HG03064 (cell line): ENCODE measurements around the gene ADAM17.
A peak's percentile ranks its signal among the peaks of the same experiment; 100 is the strongest.
"Not testable (repeated sequence)": the region's sequence is repeated elsewhere in the genome, so short reads cannot be mapped to it uniquely, and the experiment has no call there.

Experiments used
- ATAC-seq: cut with Tn5 transposase; IDR thresholded peaks from one replicate; pipeline ENCODE4 v1.9.1; 2021; ENCODE audit warnings: low read depth; ENCODE audit not compliant: unreplicated experiment

Gene ADAM17

GRCh38 chr2:9555297-9556120 lies at the start of gene ADAM17:
TSS of gene ADAM17 (minus strand) at chr2:9555830. CDS start at chr2:9555605, 225 bp downstream.
- peak; percentile 80 for ATAC-seq

- no peak for ATAC-seq
Observed at GRCh38 chr2:9602412-9602811, 46.8 kb upstream of the ADAM17 start.

DNA sequence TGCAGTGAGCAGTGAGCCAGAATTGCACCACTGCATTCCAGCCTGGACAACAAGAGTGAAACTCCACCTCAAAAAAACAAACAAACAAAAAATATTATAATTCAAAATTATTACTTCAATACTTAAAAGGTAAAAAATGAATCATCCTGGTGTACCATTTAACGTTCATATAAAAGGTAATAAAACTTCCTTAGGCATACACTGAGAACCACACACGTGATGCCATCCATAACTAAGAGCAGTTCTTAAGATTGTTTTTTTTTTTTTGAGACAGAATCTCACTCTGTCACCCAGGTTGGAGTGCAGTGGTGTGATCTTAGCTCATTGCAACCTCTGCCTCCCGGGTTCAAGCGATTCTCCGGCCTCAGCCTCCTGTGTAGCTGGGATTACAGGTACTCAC lies 45.8 kb upstream of the ADAM17 start:
- no peak for ATAC-seq

GRCh38 chr2:9599430-9599829 lies 43.8 kb upstream of the ADAM17 start:
- no peak for ATAC-seq

DNA sequence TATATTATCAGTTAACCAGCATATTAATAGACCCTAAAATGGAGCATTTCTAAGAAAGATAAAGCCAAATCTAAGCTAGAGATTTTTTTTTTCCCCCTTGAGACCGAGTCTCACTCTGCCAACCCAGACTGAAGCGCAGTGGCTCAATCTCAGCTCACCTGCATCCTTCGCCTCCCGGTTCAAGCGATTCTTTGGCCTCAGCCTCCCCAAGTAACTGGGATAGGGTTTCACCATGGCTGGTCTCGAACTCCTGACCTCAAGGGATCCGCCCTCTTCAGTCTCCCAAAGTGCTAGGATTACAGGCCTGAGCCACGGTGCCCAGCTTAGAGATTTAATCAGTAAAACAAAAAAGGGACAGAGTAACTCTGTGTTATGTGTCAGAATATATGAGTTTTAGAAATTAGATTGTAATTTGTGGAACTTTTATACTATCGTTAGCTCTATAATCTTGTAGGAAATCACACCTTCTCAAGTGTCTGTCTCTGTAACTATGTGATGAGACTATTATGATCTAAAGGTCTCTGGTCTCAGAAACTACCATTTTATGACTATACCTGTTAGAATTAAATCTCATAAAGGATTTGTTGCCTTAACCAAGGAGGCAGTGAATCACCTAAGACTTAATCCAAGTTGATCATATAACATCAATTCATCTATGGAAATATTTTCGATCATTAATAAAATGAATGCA lies 41.1 kb upstream of the ADAM17 start:
- ATAC-seq = no peak

- ATAC-seq = no peak
Observed at GRCh38 chr2:9595746-9596145, 40.1 kb upstream of the ADAM17 start.

GRCh38 chr2:9595256-9595655 lies 39.6 kb upstream of the ADAM17 start:
- not testable (repeated sequence) for ATAC-seq

DNA sequence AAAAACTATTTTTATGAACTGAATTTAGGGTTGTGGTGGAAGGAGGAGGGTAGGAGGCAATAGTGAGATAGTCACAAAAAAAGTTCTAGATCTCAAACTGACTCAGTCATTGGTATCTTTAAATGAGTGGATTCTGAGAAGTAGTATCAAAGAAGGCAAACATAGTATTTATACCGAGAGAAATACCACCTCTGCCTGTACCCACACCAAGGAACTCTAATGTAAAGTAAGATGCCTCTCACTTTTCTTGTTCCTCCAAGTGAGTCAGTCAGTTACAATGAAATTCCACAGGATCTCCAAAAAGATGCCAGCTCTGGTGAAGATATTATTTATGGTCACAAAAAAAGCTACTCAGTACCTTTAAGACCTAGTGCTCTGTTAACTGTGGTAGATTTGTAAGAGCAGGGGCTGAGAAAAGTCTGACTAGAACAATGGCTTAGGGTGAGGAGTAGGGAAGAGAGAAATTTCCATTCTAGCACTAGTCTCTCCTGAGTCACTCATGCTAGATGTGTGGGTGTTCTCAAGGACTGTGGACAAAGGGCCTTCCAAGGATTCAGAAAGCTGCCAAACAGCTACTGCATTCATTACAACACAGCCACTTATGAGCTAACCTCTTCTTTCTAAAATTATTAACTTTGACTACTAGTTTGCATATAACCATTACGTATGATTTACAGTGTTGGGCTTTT lies 38.9 kb upstream of the ADAM17 start:
- no peak for ATAC-seq

- ATAC-seq = no peak
Observed at GRCh38 chr2:9593925-9594324, 38.3 kb upstream of the ADAM17 start.

DNA sequence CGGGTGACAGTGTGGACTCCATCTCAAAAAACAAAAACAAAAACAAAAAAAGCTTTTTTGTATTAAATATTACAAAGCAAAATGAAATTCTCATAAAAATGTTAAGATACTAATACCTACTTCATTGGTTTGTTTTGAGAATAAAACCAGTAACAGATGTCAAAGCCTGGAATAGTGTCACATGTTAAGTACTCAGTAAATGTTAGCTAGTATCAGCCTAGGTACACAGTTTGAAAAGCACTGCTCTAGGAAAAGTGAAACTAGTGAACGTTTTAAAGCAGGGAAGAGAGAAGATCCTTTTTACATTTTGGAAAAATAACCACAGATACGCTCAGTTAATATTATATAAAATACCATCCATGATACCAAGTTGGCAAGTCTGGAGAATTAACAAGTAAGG lies 37.1 kb upstream of the ADAM17 start:
- ATAC-seq = no peak

GRCh38 chr2:9590641-9591040 lies 35.0 kb upstream of the ADAM17 start:
- no peak for ATAC-seq

DNA sequence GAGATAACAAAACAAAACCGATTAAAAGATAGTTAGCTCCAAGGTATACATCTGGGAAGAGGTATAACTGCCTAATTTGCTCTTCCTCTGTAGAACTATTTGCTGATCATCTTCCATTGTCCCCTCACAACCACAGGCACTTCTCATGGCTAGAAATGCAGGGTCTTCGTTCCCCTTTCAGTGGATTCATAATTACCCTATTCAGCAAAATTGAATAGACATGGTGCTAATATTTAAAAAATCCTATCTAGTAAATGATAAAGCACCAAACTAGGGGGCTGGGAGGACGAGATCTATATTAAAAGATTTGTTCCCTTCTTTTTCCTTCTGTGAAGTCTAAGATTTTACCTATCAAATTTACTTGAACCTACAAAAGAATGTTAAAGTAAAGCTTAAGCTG lies 30.8 kb upstream of the ADAM17 start:
- ATAC-seq = no peak

DNA sequence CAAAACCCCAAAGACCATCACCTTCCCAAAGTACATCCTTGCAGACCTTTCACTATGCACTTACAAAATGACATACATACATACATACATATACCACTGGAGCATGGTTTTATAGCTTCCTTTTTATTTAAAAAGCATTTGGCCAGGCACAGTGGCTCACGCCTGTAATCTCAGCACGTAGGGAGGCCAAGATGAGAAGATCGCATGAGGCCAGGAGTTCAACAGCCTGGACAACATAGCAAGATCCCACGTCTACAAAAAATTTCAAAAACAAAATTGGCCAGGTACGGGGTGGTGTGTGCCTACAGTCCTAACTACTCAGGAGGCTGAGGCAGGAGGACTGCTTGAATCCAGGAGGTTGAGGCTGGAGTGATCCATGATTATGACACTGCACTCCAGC lies 29.9 kb upstream of the ADAM17 start:
- no peak for ATAC-seq

DNA sequence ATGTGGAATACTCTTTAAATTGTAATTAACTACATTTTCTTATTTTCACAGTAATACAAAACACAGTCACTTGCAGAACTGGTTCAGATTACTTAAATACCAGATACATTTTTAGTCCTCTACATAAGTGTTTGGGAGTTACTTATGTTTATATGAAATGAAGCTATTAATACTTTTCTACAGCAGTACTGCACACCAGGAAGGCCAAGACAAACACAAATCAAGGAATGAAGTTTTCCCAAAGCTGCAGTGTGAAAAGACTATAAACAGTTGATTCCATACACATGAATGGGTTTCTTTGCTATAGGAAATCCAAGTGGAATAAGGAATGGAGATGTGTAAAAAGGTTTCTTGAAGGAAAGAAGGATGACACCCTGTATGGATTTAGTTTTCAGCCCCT lies 29.3 kb upstream of the ADAM17 start:
- ATAC-seq = not testable (repeated sequence)

- ATAC-seq = no peak
Observed at GRCh38 chr2:9582624-9583023, 27.0 kb upstream of the ADAM17 start.

DNA sequence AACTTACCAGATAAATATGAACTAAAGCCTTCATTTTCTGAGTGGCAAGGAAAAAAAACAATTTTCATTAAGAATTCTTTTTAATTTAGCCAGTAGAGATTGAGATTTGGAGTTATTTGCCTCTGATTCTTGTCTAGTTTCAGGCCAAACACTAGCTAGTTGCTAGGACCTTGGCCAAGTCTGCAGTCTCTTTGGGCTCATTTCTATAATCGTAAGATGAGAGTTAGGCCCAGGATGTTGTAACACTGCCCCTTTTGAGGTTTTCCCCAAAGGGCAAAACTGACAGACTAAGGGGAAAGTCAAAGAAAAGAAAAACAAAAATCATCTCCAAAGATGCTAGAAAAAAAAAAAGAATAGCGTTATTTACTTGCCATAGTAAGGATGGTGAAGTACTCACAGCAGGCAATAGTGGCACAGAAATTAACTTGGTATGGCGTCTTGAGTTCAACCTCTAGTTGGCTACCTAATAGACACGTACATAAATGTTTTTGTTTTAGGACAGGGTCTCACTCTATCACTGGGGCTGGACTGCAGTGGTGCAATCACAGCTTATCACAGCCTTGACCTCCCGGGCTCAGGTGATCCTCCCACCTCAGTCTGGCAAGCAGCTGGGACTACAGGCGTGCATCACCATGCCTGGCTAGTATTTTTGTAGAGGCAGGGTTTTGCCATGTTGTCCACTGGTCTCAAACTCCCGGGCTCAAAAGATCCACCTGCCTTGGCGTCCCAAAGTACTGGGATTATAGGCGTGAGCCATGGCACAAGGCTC lies 23.0 kb upstream of the ADAM17 start:
- ATAC-seq = no peak

- no peak for ATAC-seq
Observed at GRCh38 chr2:9574331-9574730, 18.7 kb upstream of the ADAM17 start.

DNA sequence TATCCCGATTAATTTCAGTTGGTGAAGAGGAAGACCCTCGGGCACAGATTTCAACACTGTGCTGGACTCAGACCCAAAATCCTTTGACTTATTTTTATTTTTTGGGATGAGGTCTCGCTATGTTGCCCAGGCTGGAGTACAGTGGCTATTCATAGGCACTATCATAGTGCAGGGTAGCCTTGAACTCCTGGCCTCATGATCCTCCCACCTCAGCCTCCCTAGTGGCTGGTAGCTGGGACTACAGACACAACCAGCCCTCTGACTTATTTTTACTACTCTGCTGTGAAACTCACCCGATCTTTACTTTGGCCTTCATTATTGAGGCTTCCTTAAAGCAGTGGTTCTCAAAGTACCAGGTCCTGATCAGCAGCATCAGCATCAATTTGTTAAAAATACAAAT lies 18.2 kb upstream of the ADAM17 start:
- ATAC-seq = no peak

DNA sequence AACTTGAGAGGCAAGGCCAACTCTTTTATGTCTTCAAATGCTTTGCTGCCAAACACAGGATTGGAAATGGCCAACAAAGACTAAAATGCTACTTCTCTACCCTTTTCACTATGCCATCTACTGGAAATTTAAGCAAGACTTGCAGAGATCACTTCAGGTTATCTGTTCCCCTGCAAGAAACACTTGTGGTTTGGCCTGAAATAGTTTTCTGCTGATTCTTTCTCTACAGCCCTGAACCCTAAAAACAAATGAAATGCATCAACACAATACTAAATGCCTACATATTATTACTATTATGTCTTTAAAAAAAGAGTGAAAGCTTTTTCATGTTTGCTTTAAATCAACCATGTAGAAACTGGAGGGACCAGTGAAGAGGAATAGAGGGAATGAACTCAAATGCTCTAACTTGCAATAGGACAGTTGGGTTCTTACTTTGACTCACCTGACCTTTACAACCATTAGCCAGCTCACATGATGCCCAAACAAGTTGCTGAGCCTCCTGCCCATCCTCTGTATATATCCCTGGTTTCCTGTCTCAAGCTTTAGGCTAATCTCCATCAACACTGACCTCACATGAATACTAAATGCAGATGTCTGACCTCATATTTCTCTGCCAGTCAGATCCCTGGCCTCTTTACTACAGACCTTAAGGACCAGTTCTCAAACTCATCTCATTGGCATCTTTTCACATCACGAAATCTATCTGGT lies 17.5 kb upstream of the ADAM17 start:
- no peak for ATAC-seq
